H1 (cell line): ENCODE measurements around the gene TRIM14. TPM values are rescaled to one million over a fixed set of nuclear protein-coding genes. Genes with fewer than 3 reads are reported as not detected.

Experiments
- CTCF ChIA-PET: fragments of 300-600 bp; sonication (Branson Sonifier 250); formaldehyde crosslinking; loops from one replicate; lab custom pipeline; 2021; ENCODE audit not compliant: partially characterized antibody; lab: Charles Lee
- POLR2A ChIA-PET: fragments of 300-600 bp; sonication (Branson Sonifier 250); formaldehyde crosslinking; loops from one replicate; lab custom pipeline; 2021; ENCODE audit warnings: inconsistent platforms; ENCODE audit not compliant: partially characterized antibody; lab: Charles Lee
- DNase-seq, 2 experiments: peaks; one replicate each; pipeline versions ENCODE4 v3.0.0 to v3.0.0-alpha.2; 2010 to 2022; ENCODE audit warnings: low spot score in 2 of 2, low read depth in 1 of 2, mixed read lengths in 1 of 2
- FAIRE-seq: peaks from 2 replicates; lab custom pipeline; 2011; peaks lifted over from hg19 to GRCh38; lab: Jason Lieb, UNC
- H2AFZ ChIP-seq: 2 replicates; pipeline ENCODE4 v1.8.1; 2012; ENCODE audit warnings: low read length, inconsistent platforms
- H2AK5ac ChIP-seq: 2 replicates; pipeline ENCODE4 v1.6.1; 2013; ENCODE audit warnings: low read depth, low read length
- H2BK120ac ChIP-seq: replicated peaks from 2 replicates; pipeline ENCODE3; 2013; ENCODE audit warnings: low read depth, low read length, inconsistent platforms
- H2BK12ac ChIP-seq: 2 replicates; pipeline ENCODE4 v1.6.1; 2013; ENCODE audit warnings: low read depth, low read length
- H2BK15ac ChIP-seq: 2 replicates; pipeline ENCODE4 v1.6.1; 2013; ENCODE audit warnings: low read length
- H2BK20ac ChIP-seq: 2 replicates; pipeline ENCODE4 v1.6.1; 2013; ENCODE audit warnings: low read length
- H2BK5ac ChIP-seq: 2 replicates; pipeline ENCODE4 v1.6.1; 2013; ENCODE audit warnings: low read depth, low read length
- H3K14ac ChIP-seq: 2 replicates; pipeline ENCODE4 v1.6.1; 2013; ENCODE audit warnings: inconsistent platforms; ENCODE audit not compliant: insufficient read length
- H3K18ac ChIP-seq: 2 replicates; pipeline ENCODE4 v1.6.1; 2013; ENCODE audit warnings: low read length; ENCODE audit errors: extremely low read depth
- H3K23ac ChIP-seq: 2 replicates; pipeline ENCODE4 v1.6.1; 2013; ENCODE audit warnings: inconsistent platforms; ENCODE audit not compliant: insufficient read length
- H3K23me2 ChIP-seq: 2 replicates; pipeline ENCODE4 v1.6.1; 2013; ENCODE audit warnings: low read depth, low read length
- H3K27ac ChIP-seq: 2 replicates; pipeline ENCODE4 v1.6.1; 2011; ENCODE audit warnings: low read depth, low read length, inconsistent platforms
- H3K27me3 ChIP-seq, 4 experiments: replicated peaks in 1 of 4; 1 replicate in 1 of 4; 2 replicates in 3 of 4; pipeline versions ENCODE4 v1.6.1 to v1.8.1; 2011 to 2013; ENCODE audit warnings: low read length in 3 of 4, mild to moderate bottlenecking in 3 of 4, inconsistent platforms in 2 of 4, mixed read lengths in 2 of 4, moderate library complexity in 1 of 4; ENCODE audit not compliant: control insufficient read depth in 3 of 4, insufficient read depth in 3 of 4; ENCODE audit errors: extremely low read depth in 1 of 4
- H3K36me3 ChIP-seq, 4 experiments: 2 replicates each; pipeline versions ENCODE4 v1.6.1 to v1.8.1; 2011 to 2013; ENCODE audit warnings: mild to moderate bottlenecking in 4 of 4, low read length in 3 of 4, moderate library complexity in 2 of 4, control low read depth in 1 of 4, inconsistent platforms in 1 of 4; ENCODE audit not compliant: insufficient read depth in 4 of 4, control insufficient read depth in 2 of 4
- H3K4ac ChIP-seq: replicated peaks from 2 replicates; pipeline ENCODE3; 2013; ENCODE audit warnings: low read length, low read depth, mixed read lengths, inconsistent platforms; ENCODE audit not compliant: insufficient read length
- H3K4me1 ChIP-seq, 4 experiments: replicated peaks in 1 of 4; 1 replicate in 1 of 4; 2 replicates in 3 of 4; pipeline versions ENCODE4 v1.6.1 to v1.8.1; 2011 to 2013; ENCODE audit warnings: low read length in 3 of 4, inconsistent platforms in 2 of 4, mixed read lengths in 1 of 4; ENCODE audit not compliant: insufficient read depth in 4 of 4, control insufficient read depth in 3 of 4
- H3K4me2 ChIP-seq, 2 experiments: 2 replicates each; pipeline versions ENCODE4 v1.6.1 to v1.8.1; 2011 to 2013; ENCODE audit warnings: low read depth in 2 of 2, low read length in 2 of 2, control low read depth in 1 of 2, inconsistent platforms in 1 of 2, mild to moderate bottlenecking in 1 of 2; ENCODE audit not compliant: insufficient read depth in 1 of 2
- H3K4me3 ChIP-seq, 4 experiments: fragments of 200-600, 300-600 bp in 1 of 4; sonication (generic), shearing (Covaris generic), sonication (Bioruptor Twin) in 1 of 4; 2 replicates each; pipeline versions ENCODE4 v1.5.1 to v1.8.1; 2011 to 2016; ENCODE audit warnings: low read length in 4 of 4, low read depth in 3 of 4, control low read depth in 2 of 4, inconsistent platforms in 2 of 4, mild to moderate bottlenecking in 2 of 4, mixed read lengths in 1 of 4, moderate library complexity in 1 of 4; ENCODE audit not compliant: insufficient read depth in 2 of 4; ENCODE audit errors: extremely low read depth in 1 of 4
- H3K56ac ChIP-seq: replicated peaks from 2 replicates; pipeline ENCODE3; 2013; ENCODE audit warnings: low read depth, mild to moderate bottlenecking, mixed read lengths, low read length, inconsistent platforms; ENCODE audit not compliant: insufficient read length
- H3K79me1 ChIP-seq: 2 replicates; pipeline ENCODE4 v1.6.1; 2013; ENCODE audit warnings: low read depth, low read length, control low read depth
- H3K79me2 ChIP-seq, 2 experiments: 2 replicates each; pipeline versions ENCODE4 v1.6.1 to v1.8.1; 2012 to 2013; ENCODE audit warnings: low read length in 2 of 2, mild to moderate bottlenecking in 2 of 2, inconsistent platforms in 1 of 2; ENCODE audit not compliant: insufficient read depth in 2 of 2, control insufficient read depth in 1 of 2
- H3K9ac ChIP-seq, 4 experiments: replicated peaks in 1 of 4; 1 replicate in 1 of 4; 2 replicates in 3 of 4; pipeline versions ENCODE4 v1.6.1 to v1.8.1; 2011 to 2013; ENCODE audit warnings: low read depth in 3 of 4, low read length in 3 of 4, control low read depth in 2 of 4, mild to moderate bottlenecking in 2 of 4, moderate library complexity in 2 of 4, inconsistent platforms in 1 of 4; ENCODE audit errors: extremely low read depth in 1 of 4
- H3K9me3 ChIP-seq, 2 experiments: 2 replicates each; pipeline versions ENCODE4 v1.6.1 to v1.8.1; 2012 to 2013; ENCODE audit warnings: mild to moderate bottlenecking in 2 of 2, moderate library complexity in 2 of 2, control low read depth in 1 of 2, inconsistent platforms in 1 of 2, low read depth in 1 of 2, low read length in 1 of 2, mixed read lengths in 1 of 2; ENCODE audit not compliant: insufficient read depth in 2 of 2
- H4K20me1 ChIP-seq, 2 experiments: replicated peaks in 1 of 2; 2 replicates each; pipeline versions ENCODE3 to v1.8.1; 2011 to 2013; ENCODE audit warnings: inconsistent platforms in 2 of 2, low read length in 2 of 2, mild to moderate bottlenecking in 1 of 2; ENCODE audit not compliant: insufficient read depth in 2 of 2, control insufficient read depth in 1 of 2
- H4K5ac ChIP-seq: 2 replicates; pipeline ENCODE4 v1.6.1; 2013; ENCODE audit warnings: low read length, low read depth, mixed read lengths, inconsistent platforms; ENCODE audit not compliant: insufficient read length
- H4K8ac ChIP-seq: 2 replicates; pipeline ENCODE4 v1.8.0; 2013; ENCODE audit warnings: mild to moderate bottlenecking, moderate library complexity, low read length, inconsistent platforms; ENCODE audit not compliant: insufficient read depth; ENCODE audit errors: extremely low read depth
- H4K91ac ChIP-seq: replicated peaks from 2 replicates; pipeline ENCODE3; 2013; ENCODE audit warnings: low read length, mixed read lengths, inconsistent platforms; ENCODE audit not compliant: insufficient read length
- PHF8 ChIP-seq: fragments of 200-600 bp; sonication (generic); conservative IDR thresholded peaks from 2 replicates; pipeline ENCODE4 v1.7.1; 2012; ENCODE audit warnings: low read depth, mild to moderate bottlenecking, inconsistent platforms, low read length, moderate library complexity
- POLR2A ChIP-seq, 2 experiments: IDR thresholded peaks; 1 replicate in 1 of 2; 2 replicates in 1 of 2; pipeline ENCODE4 v1.6.1; 2011; ENCODE audit warnings: low read depth in 2 of 2, low read length in 2 of 2, mild to moderate bottlenecking in 2 of 2; ENCODE audit errors: control extremely low read depth in 1 of 2
- WGBS, 2 experiments: shearing (Covaris generic) in 1 of 2; methylation state at CpG; one replicate each; pipeline versions ENCODE4 v1.1.6 to v1.1.7; 2013 to 2015; ENCODE audit warnings: low lambda C conversion rate in 2 of 2, mixed read lengths in 2 of 2, inconsistent platforms in 1 of 2, low coverage in 1 of 2, missing lambda C conversion rate in 1 of 2; ENCODE audit not compliant: insufficient replicate concordance in 2 of 2, insufficient coverage in 1 of 2, insufficient read length in 1 of 2; ENCODE audit errors: extremely low coverage in 1 of 2, missing lambda C conversion rate in 1 of 2; 5-methylcytosine and 5-hydroxymethylcytosine counted together
- polyA plus RNA-seq, 7 experiments: library from polyadenylated mRNA; depleted of rRNA in 3 of 7; stranded (reverse) in 5 of 7; unstranded in 2 of 7; fragments of >200 nt in 5 of 7; fragments of 200-250 nt in 2 of 7; gene quantifications; 1 replicate in 5 of 7; 2 replicates in 1 of 7; 4 replicates in 1 of 7; pipeline versions ENCODE4 v1.2.1 to v1.2.3, GENCODE V29; 2011 to 2013; ENCODE audit warnings: missing spikeins in 2 of 7, mixed read lengths in 2 of 7
- total RNA-seq: library from RNA; stranded (reverse); fragmentation: NEBNext Ultra II Directional; extraction: Animal tissue kit (Norgen Biotek cat#: 25700); gene quantifications from 2 replicates; pipeline ENCODE4 v1.2.1, GENCODE V29; 2021

The TRIM14 gene
- total and polyA plus RNA-seq, 2 of the 8 experiments (the other 6 are each of a cell fraction or from before 2014, with no cell fraction given): 9.2 to 19.4 TPM

- H2BK5ac ChIP-seq: no peak overlapping the region
- ChIA-PET POLR2A (interaction anchor here (1.0 to 1.5 kb wide), 2 partner anchors 9 to 12 kb away, joined by 3 to 5 read pairs; no protein-coding TSS in a partner anchor), CTCF (interaction anchor here (0.8 to 1.4 kb wide), 4 partner anchors 11 to 104 kb away, joined by 3 to 4 read pairs (median 4); no protein-coding TSS in a partner anchor)
- H3K4me1 ChIP-seq: no peaks in the 10 kb centered on the region; a peak in 1 of 7 replicates
- H3K9ac ChIP-seq: no peak overlapping the region
- DNase-seq (no peak), FAIRE-seq (no peak)
- no peak overlapping the region for H4K5ac ChIP-seq
- H2AK5ac ChIP-seq: no peak overlapping the region
- H2BK120ac ChIP-seq: no peak overlapping the region
- H3K18ac ChIP-seq: no peak overlapping the region
- no peak overlapping the region for H3K4me2 ChIP-seq
- no peak overlapping the region for H3K56ac ChIP-seq
- no peak overlapping the region for H2AFZ ChIP-seq
- no peak overlapping the region for H2BK12ac ChIP-seq
- H3K14ac ChIP-seq: no peak overlapping the region
- H3K23me2 ChIP-seq: no peaks in the 10 kb centered on the region
- no peak overlapping the region for H3K4ac ChIP-seq
- no peak overlapping the region for H3K27ac ChIP-seq
- WGBS, 2 experiments: 98% methylated on average over 5 of the region's 5 CpGs; no CpG with 5 or more reads in 1 of the 2 experiments
- H3K9me3 ChIP-seq: no peaks in the 10 kb centered on the region
- no peak overlapping the region for H2BK20ac ChIP-seq
- no peak overlapping the region for H4K8ac ChIP-seq
- peaks cover 3 to 8% of the 10 kb centered on the region in 2 experiments for H4K20me1 ChIP-seq
- peaks cover 0 to 4% (median 0%) of the 10 kb centered on the region in 4 experiments; a peak in 2 of 8 replicates for H3K36me3 ChIP-seq
- no peaks in the 10 kb centered on the region for H3K79me2 ChIP-seq
- H3K23ac ChIP-seq: no peak overlapping the region
- peaks cover 6% of the 10 kb centered on the region for H3K79me1 ChIP-seq
- TF ChIP-seq POLR2A (IDR thresholded peaks at IDR 0.05; ENCODE audit: control extremely low read depth in 1 of 2, low read depth in 2 of 2, low read length in 2 of 2) (no peak), PHF8 (no peak)
- no peak overlapping the region for H2BK15ac ChIP-seq
- H3K27me3 ChIP-seq: peaks cover 0 to 2% (median 0%) of the 10 kb centered on the region in 4 experiments; a peak in 1 of 7 replicates
- H4K91ac ChIP-seq: no peak overlapping the region
- no peak overlapping the region for H3K4me3 ChIP-seq
These were observed 40.3 kb upstream of the TRIM14 start for GRCh38 chr9:98159301-98159700.
